ENCODE results near the gene TMEM200B. TPM values are rescaled to one million over a fixed set of nuclear protein-coding genes. Genes with fewer than 3 reads are reported as not detected.

TMEM200B gene
- polyA plus RNA-seq, 2 of the 4 experiments (the other 2 are of a cell fraction), result 0.08 to 0.37 TPM

DNA sequence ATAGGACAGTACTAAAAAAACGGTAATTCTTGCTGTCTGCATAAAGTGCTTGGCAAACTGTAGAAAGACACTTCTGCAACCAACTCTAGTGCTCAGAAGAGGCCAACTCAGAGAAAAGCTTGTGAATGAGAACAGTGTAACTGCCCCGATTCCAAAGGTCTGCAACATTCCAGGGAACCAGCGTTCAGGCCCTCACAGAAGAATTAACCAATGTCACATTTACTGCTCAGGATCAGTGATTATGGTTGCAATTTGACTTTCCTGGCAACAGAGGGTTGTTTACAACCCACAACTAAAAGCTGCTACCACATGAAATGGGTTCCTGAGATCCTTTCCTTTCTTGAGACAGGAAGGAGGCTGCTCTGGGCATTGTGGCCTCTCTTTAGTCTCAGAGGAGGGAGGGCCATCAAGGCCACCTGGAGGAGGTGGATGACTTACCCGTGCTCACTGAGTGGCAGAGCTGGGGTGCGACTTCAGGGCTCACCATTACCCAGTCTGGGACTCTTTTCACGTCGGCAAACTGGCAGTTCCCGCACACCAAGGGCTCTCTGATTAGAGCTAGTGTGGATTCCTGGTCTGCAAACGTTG lies 42.7 kb upstream of the TMEM200B start:
- FAIRE-seq (no peak), ATAC-seq (0 out of 6 replicates have a peak, but pooled peaks of 1 of the 2 experiments have one; percentile 19), DNase-seq (ENCODE audit: low read depth in 1 of 2, low spot score in 1 of 2) (no peak)
- no peak overlapping the region for H3K4me2 ChIP-seq
- CTCF ChIA-PET, result interaction anchor here (0.5 to 2.8 kb wide), 6 partner anchors 9 to 167 kb away, joined by 3 to 11 read pairs (median 4); partner anchors contain the start of genes SRSF4 and TMEM200B
- no peak for TF ChIP-seq MYC (IDR thresholded peaks at IDR 0.05; ENCODE audit: borderline replicate concordance, low read length)
- no peak for TF ChIP-seq SMC3 (IDR thresholded peaks at IDR 0.05)
- TF ChIP-seq EP300 (IDR thresholded peaks at IDR 0.05), result no peak
- TF ChIP-seq NFE2L2 (conservative IDR thresholded peaks at IDR 0.05; ENCODE audit: low read length), result no peak
- no peak for TF ChIP-seq HOXB5 (CRISPR knock-in tag; IDR thresholded peaks at IDR 0.05)
- no peak for TF ChIP-seq SREBF2 (IDR thresholded peaks at IDR 0.05)
- TF ChIP-seq, protein P1, sequence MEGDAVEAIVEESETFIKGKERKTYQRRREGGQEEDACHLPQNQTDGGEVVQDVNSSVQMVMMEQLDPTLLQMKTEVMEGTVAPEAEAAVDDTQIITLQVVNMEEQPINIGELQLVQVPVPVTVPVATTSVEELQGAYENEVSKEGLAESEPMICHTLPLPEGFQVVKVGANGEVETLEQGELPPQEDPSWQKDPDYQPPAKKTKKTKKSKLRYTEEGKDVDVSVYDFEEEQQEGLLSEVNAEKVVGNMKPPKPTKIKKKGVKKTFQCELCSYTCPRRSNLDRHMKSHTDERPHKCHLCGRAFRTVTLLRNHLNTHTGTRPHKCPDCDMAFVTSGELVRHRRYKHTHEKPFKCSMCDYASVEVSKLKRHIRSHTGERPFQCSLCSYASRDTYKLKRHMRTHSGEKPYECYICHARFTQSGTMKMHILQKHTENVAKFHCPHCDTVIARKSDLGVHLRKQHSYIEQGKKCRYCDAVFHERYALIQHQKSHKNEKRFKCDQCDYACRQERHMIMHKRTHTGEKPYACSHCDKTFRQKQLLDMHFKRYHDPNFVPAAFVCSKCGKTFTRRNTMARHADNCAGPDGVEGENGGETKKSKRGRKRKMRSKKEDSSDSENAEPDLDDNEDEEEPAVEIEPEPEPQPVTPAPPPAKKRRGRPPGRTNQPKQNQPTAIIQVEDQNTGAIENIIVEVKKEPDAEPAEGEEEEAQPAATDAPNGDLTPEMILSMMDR (IDR thresholded peaks at IDR 0.05), result no peak
- no peak for TF ChIP-seq JUNB (IDR thresholded peaks at IDR 0.05)
- TF ChIP-seq, protein P2, sequence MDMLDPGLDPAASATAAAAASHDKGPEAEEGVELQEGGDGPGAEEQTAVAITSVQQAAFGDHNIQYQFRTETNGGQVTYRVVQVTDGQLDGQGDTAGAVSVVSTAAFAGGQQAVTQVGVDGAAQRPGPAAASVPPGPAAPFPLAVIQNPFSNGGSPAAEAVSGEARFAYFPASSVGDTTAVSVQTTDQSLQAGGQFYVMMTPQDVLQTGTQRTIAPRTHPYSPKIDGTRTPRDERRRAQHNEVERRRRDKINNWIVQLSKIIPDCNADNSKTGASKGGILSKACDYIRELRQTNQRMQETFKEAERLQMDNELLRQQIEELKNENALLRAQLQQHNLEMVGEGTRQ (IDR thresholded peaks at IDR 0.05), result no peak
- TF ChIP-seq RAD21 (conservative IDR thresholded peaks at IDR 0.05 in 1 of 2, IDR thresholded peaks at IDR 0.05 in 1 of 2), result no peak
- no peak for TF ChIP-seq ZNF302 (CRISPR knock-in tag; IDR thresholded peaks at IDR 0.05)
- TF ChIP-seq, protein P3, sequence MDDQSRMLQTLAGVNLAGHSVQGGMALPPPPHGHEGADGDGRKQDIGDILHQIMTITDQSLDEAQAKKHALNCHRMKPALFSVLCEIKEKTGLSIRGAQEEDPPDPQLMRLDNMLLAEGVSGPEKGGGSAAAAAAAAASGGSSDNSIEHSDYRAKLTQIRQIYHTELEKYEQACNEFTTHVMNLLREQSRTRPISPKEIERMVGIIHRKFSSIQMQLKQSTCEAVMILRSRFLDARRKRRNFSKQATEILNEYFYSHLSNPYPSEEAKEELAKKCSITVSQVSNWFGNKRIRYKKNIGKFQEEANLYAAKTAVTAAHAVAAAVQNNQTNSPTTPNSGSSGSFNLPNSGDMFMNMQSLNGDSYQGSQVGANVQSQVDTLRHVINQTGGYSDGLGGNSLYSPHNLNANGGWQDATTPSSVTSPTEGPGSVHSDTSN (IDR thresholded peaks at IDR 0.05), result no peak
- H3K9me3 ChIP-seq, result no peaks in the 10 kb centered on the region
- H3K27ac ChIP-seq, result no peak overlapping the region
- POLR2A ChIA-PET, result interaction anchor here (0.7 to 1.9 kb wide), 2 partner anchors 8 to 15 kb away, joined by 4 to 12 read pairs; partner anchors contain the start of gene SRSF4
- no peak overlapping the region for H3K4me3 ChIP-seq
- peaks cover 12% of the 10 kb centered on the region; the same call in 1 of the 3 replicates for H3K4me1 ChIP-seq
- WGBS (ENCODE audit: missing lambda C conversion rate), result 88% methylated on average over 9 of the region's 9 CpGs

- DNase-seq (ENCODE audit: low read depth in 1 of 2, low spot score in 1 of 2) (no peak), ATAC-seq (no peak), FAIRE-seq (no peak)
- H3K27ac ChIP-seq, result no peak overlapping the region
- no peaks in the 10 kb centered on the region for H3K9me3 ChIP-seq
- no peak overlapping the region for H3K4me2 ChIP-seq
- H3K4me1 ChIP-seq, result peaks cover 9% of the 10 kb centered on the region; the same call in 1 of the 3 replicates
- TF ChIP-seq EP300 (IDR thresholded peaks at IDR 0.05), result no peak
- TF ChIP-seq HOXB5 (CRISPR knock-in tag; IDR thresholded peaks at IDR 0.05), result no peak
- TF ChIP-seq EHMT2 (IDR thresholded peaks at IDR 0.05; ENCODE audit: low read depth), result no peak
- TF ChIP-seq, protein P4, sequence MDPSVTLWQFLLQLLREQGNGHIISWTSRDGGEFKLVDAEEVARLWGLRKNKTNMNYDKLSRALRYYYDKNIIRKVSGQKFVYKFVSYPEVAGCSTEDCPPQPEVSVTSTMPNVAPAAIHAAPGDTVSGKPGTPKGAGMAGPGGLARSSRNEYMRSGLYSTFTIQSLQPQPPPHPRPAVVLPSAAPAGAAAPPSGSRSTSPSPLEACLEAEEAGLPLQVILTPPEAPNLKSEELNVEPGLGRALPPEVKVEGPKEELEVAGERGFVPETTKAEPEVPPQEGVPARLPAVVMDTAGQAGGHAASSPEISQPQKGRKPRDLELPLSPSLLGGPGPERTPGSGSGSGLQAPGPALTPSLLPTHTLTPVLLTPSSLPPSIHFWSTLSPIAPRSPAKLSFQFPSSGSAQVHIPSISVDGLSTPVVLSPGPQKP (IDR thresholded peaks at IDR 0.05; ENCODE audit: low read depth, low read length), result no peak
- TF ChIP-seq ZC3H11A (IDR thresholded peaks at IDR 0.05), result no peak
- no peak for TF ChIP-seq REST (IDR thresholded peaks at IDR 0.05)
- TF ChIP-seq ZNF302 (CRISPR knock-in tag; IDR thresholded peaks at IDR 0.05), result no peak
- no peak for TF ChIP-seq SMC3 (IDR thresholded peaks at IDR 0.05)
- TF ChIP-seq JUNB (IDR thresholded peaks at IDR 0.05), result no peak
- TF ChIP-seq ESRRA (IDR thresholded peaks at IDR 0.05; ENCODE audit: borderline replicate concordance, low read length), result no peak
- no peak for TF ChIP-seq HOXB13 (CRISPR knock-in tag; IDR thresholded peaks at IDR 0.05; ENCODE audit: low read depth)
- no peak for TF ChIP-seq KDM5A (IDR thresholded peaks at IDR 0.05)
- no peak for TF ChIP-seq HDAC2 (IDR thresholded peaks at IDR 0.05)
- no peak for TF ChIP-seq HEYL (CRISPR knock-in tag; IDR thresholded peaks at IDR 0.05)
- TF ChIP-seq, protein P1 (IDR thresholded peaks at IDR 0.05), result no peak
- no peak for TF ChIP-seq RNF2 (IDR thresholded peaks at IDR 0.05; ENCODE audit: borderline replicate concordance, low read depth)
- TF ChIP-seq CHD4 (IDR thresholded peaks at IDR 0.05; ENCODE audit: borderline replicate concordance), result no peak
- 90% methylated on average over 4 of the region's 4 CpGs for WGBS (ENCODE audit: missing lambda C conversion rate)
- H3K4me3 ChIP-seq, result no peak overlapping the region
- ChIA-PET POLR2A (no interaction called here), CTCF (interaction anchor here (1.1 kb wide), 1 partner anchor 34 kb away, joined by 4 read pairs; no protein-coding TSS in a partner anchor)
These were observed 40.9 kb upstream of the TMEM200B start for GRCh38 chr1:29164588-29164987.

Data from A549 (cell line).